Measurements from ENCODE around the gene RXRG. TPM values are rescaled to one million over a fixed set of nuclear protein-coding genes. Genes with fewer than 3 reads are reported as not detected.

Gene RXRG
- total RNA-seq, 1 donor = not detected

DNA sequence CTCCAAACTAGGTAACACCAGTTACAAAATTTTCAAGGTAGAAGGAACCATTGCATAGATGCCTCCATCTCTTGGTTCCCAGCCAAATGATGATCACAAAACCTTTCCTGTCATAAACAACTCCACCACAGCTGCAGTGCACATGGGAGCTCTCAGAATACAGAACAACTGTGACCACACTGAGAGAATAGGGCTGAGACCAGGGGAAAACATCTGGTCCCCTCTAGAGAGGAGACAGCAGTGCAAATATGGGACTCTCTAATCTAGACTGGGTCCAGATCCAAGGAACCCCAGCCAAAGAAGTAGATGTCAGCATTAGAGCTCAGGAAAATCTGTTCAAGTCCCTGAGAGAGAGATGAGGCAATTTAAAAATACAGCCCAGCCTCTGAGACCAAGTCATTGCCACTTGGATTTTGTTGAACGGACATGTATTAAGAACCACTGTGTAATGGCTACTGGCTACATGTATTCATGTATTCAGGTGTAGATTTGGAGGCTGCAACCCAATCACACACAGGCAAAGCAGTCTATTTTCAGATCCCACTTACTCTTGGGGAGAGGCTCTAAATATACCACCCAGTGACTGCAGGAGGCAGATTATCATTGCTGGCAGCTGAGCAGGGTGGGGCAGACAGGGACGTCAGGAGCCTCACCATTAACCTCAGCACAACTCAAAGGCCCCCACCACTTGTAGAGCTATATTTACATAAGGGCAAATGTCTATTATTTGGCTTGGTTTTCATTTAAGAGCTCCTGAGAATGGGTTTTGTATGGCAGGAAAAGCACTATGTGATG, 7.6 kb upstream of the RXRG start:
- no peak overlapping the region for H3K4me3 ChIP-seq (ENCODE audit: low read depth, low read length)
- TF ChIP-seq, protein P1, sequence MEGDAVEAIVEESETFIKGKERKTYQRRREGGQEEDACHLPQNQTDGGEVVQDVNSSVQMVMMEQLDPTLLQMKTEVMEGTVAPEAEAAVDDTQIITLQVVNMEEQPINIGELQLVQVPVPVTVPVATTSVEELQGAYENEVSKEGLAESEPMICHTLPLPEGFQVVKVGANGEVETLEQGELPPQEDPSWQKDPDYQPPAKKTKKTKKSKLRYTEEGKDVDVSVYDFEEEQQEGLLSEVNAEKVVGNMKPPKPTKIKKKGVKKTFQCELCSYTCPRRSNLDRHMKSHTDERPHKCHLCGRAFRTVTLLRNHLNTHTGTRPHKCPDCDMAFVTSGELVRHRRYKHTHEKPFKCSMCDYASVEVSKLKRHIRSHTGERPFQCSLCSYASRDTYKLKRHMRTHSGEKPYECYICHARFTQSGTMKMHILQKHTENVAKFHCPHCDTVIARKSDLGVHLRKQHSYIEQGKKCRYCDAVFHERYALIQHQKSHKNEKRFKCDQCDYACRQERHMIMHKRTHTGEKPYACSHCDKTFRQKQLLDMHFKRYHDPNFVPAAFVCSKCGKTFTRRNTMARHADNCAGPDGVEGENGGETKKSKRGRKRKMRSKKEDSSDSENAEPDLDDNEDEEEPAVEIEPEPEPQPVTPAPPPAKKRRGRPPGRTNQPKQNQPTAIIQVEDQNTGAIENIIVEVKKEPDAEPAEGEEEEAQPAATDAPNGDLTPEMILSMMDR (IDR thresholded peaks at IDR 0.05; ENCODE audit: insufficient read depth, low read depth, low read length) = no peak
- no peak for DNase-seq (ENCODE audit: low read depth)

- TF ChIP-seq, protein P1 (IDR thresholded peaks at IDR 0.05; ENCODE audit: insufficient read depth, low read depth, low read length) = no peak
- no peak overlapping the region for H3K4me3 ChIP-seq (ENCODE audit: low read depth, low read length)
- DNase-seq (ENCODE audit: low read depth) = no peak
These were observed 6.8 kb upstream of the RXRG start for GRCh38 chr1:165451691-165452090.

- TF ChIP-seq, protein P1 (IDR thresholded peaks at IDR 0.05; ENCODE audit: insufficient read depth, low read depth, low read length) = no peak
- no peak overlapping the region for H3K4me3 ChIP-seq (ENCODE audit: low read depth, low read length)
- no peak for DNase-seq (ENCODE audit: low read depth)
These were observed 4.2 kb upstream of the RXRG start for GRCh38 chr1:165449131-165449530.

DNA sequence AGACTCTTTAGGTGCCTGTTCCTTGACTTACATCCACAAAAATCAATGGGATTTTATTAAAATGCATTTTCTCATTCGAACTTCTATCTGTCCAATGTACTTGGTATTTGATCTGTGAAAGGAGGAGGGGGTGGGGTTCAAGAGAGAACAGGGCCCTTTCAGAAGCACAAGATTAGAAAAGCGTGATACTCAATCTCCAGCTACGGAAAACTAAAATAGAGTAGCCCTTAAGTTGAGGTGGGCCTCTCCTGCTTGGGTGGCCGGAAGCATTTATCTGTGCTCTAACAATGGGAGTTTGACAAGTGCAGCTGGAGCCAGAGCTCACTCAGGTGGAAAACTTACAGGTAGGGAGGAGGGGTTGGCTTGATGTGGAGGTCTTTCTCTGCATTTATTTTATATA, 462 bp upstream of the RXRG start:
- TF ChIP-seq, protein P1 (IDR thresholded peaks at IDR 0.05; ENCODE audit: insufficient read depth, low read depth, low read length) = no peak
- H3K4me3 ChIP-seq (ENCODE audit: low read depth, low read length) = no peak overlapping the region
- no peak for DNase-seq (ENCODE audit: low read depth)

- TF ChIP-seq, protein P1 (IDR thresholded peaks at IDR 0.05; ENCODE audit: insufficient read depth, low read depth, low read length) = no peak
- no peak overlapping the region for H3K4me3 ChIP-seq (ENCODE audit: low read depth, low read length)
- no peak for DNase-seq (ENCODE audit: low read depth)
These were observed 1.2 kb downstream of the RXRG start for GRCh38 chr1:165443539-165444311.

DNA sequence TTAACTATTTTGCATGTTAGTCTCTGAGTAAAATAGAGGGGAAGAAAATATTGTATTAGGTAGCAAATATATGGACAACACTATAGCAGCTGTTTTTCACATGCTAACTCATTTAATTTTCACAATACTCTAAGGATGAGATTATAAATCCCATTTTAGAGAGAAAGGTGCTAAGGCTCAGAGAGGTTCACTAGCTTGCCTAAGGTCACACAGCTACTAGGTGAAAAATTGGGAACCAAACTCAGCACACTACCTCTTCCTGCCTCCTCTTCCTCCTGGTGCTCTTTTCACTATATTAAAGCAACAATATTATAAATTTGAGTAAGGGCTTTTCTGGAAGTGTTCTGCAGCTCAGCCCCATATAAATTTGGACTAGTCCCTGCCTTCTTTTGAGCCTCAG, 2.3 kb downstream of the RXRG start:
- H3K4me3 ChIP-seq (ENCODE audit: low read depth, low read length) = no peak overlapping the region
- no peak for DNase-seq (ENCODE audit: low read depth)
- TF ChIP-seq, protein P1 (IDR thresholded peaks at IDR 0.05; ENCODE audit: insufficient read depth, low read depth, low read length) = no peak
